Right atrium auricular region (tissue), 2 donors: ENCODE data around the gene SFR1. TPM values are rescaled to one million over a fixed set of nuclear protein-coding genes. Genes with fewer than 3 reads are reported as not detected.

Experiments used
- DNase-seq: peaks from one replicate; pipeline ENCODE4 v3.0.0-alpha.2; 2019; ENCODE audit warnings: low spot score
- H3K27ac ChIP-seq, 2 donors: fragments of 200-600 bp; sonication (generic); 1 replicate in 1 of 2; 2 replicates in 1 of 2; pipeline ENCODE4 v1.5.1; 2016 to 2019
- H3K27me3 ChIP-seq, 2 donors: fragments of 200-600 bp; sonication (generic); one replicate each; pipeline versions ENCODE4 v1.5.1 to v1.6.0; 2017 to 2019
- H3K36me3 ChIP-seq: fragments of 200-600 bp; sonication (generic); one replicate; pipeline ENCODE4 v1.5.1; 2016
- H3K4me1 ChIP-seq, 2 donors: fragments of 200-600 bp; sonication (generic); one replicate each; pipeline versions ENCODE4 v1.5.1 to v1.6.0; 2017 to 2019
- H3K4me3 ChIP-seq, 2 donors: fragments of 200-600 bp; sonication (generic); 1 replicate in 1 of 2; 2 replicates in 1 of 2; pipeline ENCODE4 v1.5.1; 2017 to 2019; ENCODE audit warnings: mild to moderate bottlenecking in 1 of 2, moderate library complexity in 1 of 2
- H3K9me3 ChIP-seq, 2 donors: fragments of 200-600 bp; sonication (generic); one replicate each; pipeline ENCODE4 v1.5.1; 2019
- CTCF ChIP-seq, 2 donors: fragments of 200-600 bp; sonication (generic); IDR thresholded peaks; one replicate each; pipeline ENCODE4 v1.5.1; 2019; ENCODE audit warnings: antibody characterized with exemption in 2 of 2
- total RNA-seq, 2 donors: library from RNA; depleted of rRNA; stranded (reverse); fragments of >200 nt; gene quantifications; one replicate each; pipeline ENCODE4 v1.1.0, GENCODE V29; 2016

SFR1 gene
- total RNA-seq, 2 donors from 2014 or later: 5.3 to 6.0 TPM

GRCh38 chr10:104077663-104078151, 44.3 kb upstream of the SFR1 start:
- no peak for TF ChIP-seq CTCF (IDR thresholded peaks at IDR 0.05)
- Histone ChIP-seq H3K36me3 (no peaks in the 10 kb centered on the region), H3K4me3 (no peak overlapping the region), H3K4me1 (peaks cover 0 to 3% of the 10 kb centered on the region in 2 donors), H3K27ac (no peak overlapping the region), H3K9me3 (no peaks in the 10 kb centered on the region), H3K27me3 (no peaks in the 10 kb centered on the region)
- no peak for DNase-seq

- no peak overlapping the region for H3K4me3 ChIP-seq
- H3K36me3 ChIP-seq: no peaks in the 10 kb centered on the region
- no peak overlapping the region for H3K27ac ChIP-seq
- H3K4me1 ChIP-seq: peaks cover 0 to 3% of the 10 kb centered on the region in 2 donors
- no peak for DNase-seq
- no peaks in the 10 kb centered on the region for H3K9me3 ChIP-seq
- TF ChIP-seq CTCF (IDR thresholded peaks at IDR 0.05): peak in 1 of 2 donors; percentile 28
- H3K27me3 ChIP-seq: no peaks in the 10 kb centered on the region
Observed at GRCh38 chr10:104080762-104081161, 41.2 kb upstream of the SFR1 start.

- peaks cover 0 to 3% of the 10 kb centered on the region in 2 donors for H3K4me1 ChIP-seq
- no peak for DNase-seq
- no peak overlapping the region for H3K27ac ChIP-seq
- TF ChIP-seq CTCF (IDR thresholded peaks at IDR 0.05): no peak
- no peak overlapping the region for H3K4me3 ChIP-seq
- H3K27me3 ChIP-seq: no peaks in the 10 kb centered on the region
- no peaks in the 10 kb centered on the region for H3K9me3 ChIP-seq
- H3K36me3 ChIP-seq: no peaks in the 10 kb centered on the region
Observed at GRCh38 chr10:104081998-104082397, 40.0 kb upstream of the SFR1 start.

- no peak for TF ChIP-seq CTCF (IDR thresholded peaks at IDR 0.05)
- DNase-seq: no peak
- Histone ChIP-seq H3K27ac (no peak overlapping the region), H3K27me3 (no peaks in the 10 kb centered on the region), H3K4me3 (no peak overlapping the region), H3K4me1 (no peaks in the 10 kb centered on the region), H3K36me3 (no peaks in the 10 kb centered on the region), H3K9me3 (no peaks in the 10 kb centered on the region)
Observed at GRCh38 chr10:104084482-104085142, 37.4 kb upstream of the SFR1 start.

GRCh38 chr10:104085801-104086400, 36.1 kb upstream of the SFR1 start, which contains the start of gene COL17A1:
Gene COL17A1, minus strand, starts transcription at chr10:104085880. Its CDS starts 5,207 bp downstream, at chr10:104080673.
- no peak for DNase-seq

More at GRCh38 chr10:104085801-104086400, 36.1 kb upstream of the SFR1 start, which contains the start of gene COL17A1:
- no peak within 1 kb of the TSS for H3K27ac ChIP-seq
- H3K4me3 ChIP-seq: no peak within 1 kb of the TSS
- H3K9me3 ChIP-seq: no peaks in the 10 kb centered on the region
- no peaks in the 10 kb centered on the region for H3K36me3 ChIP-seq
- no peaks in the 10 kb centered on the region for H3K4me1 ChIP-seq
- TF ChIP-seq CTCF (IDR thresholded peaks at IDR 0.05): no peak
- no peaks in the 10 kb centered on the region for H3K27me3 ChIP-seq
